C4-2B (cell line): ENCODE data around the gene SYN1.

ENCODE experiments used
- ZFX ChIP-seq: fragments of 450-650 bp; IDR thresholded peaks from 2 replicates; pipeline ENCODE4 v1.6.1; 2017
- TF ChIP-seq, protein P1 (sequence below): fragments of 450-650 bp; conservative IDR thresholded peaks from 2 replicates; pipeline ENCODE4 v1.5.1; 2017; ENCODE audit warnings: mild to moderate bottlenecking

DNA sequence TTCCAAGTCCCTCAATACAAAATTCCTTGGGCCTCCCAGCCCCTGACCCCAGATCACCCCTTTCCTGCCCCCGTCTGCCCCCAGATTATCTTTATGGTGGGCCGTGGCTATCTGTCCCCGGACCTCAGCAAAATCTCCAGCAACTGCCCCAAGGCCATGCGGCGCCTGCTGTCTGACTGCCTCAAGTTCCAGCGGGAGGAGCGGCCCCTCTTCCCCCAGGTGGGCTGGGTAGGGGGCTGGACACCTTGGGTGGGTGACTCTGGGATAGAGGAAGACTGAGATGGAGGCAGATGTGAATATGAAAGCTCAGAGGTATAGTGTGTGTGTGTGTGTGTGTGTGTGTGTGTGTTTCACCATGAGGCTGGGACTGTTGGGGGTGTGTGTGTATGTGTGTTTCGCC is 48.9 kb downstream of the SYN1 start:
- TF ChIP-seq, protein P1, sequence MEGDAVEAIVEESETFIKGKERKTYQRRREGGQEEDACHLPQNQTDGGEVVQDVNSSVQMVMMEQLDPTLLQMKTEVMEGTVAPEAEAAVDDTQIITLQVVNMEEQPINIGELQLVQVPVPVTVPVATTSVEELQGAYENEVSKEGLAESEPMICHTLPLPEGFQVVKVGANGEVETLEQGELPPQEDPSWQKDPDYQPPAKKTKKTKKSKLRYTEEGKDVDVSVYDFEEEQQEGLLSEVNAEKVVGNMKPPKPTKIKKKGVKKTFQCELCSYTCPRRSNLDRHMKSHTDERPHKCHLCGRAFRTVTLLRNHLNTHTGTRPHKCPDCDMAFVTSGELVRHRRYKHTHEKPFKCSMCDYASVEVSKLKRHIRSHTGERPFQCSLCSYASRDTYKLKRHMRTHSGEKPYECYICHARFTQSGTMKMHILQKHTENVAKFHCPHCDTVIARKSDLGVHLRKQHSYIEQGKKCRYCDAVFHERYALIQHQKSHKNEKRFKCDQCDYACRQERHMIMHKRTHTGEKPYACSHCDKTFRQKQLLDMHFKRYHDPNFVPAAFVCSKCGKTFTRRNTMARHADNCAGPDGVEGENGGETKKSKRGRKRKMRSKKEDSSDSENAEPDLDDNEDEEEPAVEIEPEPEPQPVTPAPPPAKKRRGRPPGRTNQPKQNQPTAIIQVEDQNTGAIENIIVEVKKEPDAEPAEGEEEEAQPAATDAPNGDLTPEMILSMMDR: no peak
- TF ChIP-seq ZFX: no peak
